Osteocyte (in vitro differentiated cells): Measurements from ENCODE around the gene NRG2. TPM values are rescaled to one million over a fixed set of nuclear protein-coding genes. Genes with fewer than 3 reads are reported as not detected.

Experiments used
- DNase-seq: peaks from one replicate; pipeline ENCODE4 v3.0.0; 2021; ENCODE audit warnings: mixed read lengths; ENCODE audit not compliant: unreplicated experiment; ENCODE audit errors: extremely low spot score
- H3K27ac Mint-ChIP-seq: one replicate; pipeline ENCODE4 v1.8.0; 2021; ENCODE audit warnings: mild to moderate bottlenecking, mixed read lengths; ENCODE audit not compliant: unreplicated experiment
- H3K27me3 Mint-ChIP-seq: one replicate; pipeline ENCODE4 v1.8.0; 2021; ENCODE audit warnings: mixed read lengths; ENCODE audit not compliant: unreplicated experiment
- H3K36me3 Mint-ChIP-seq: one replicate; pipeline ENCODE4 v1.8.0; 2021; ENCODE audit warnings: mixed read lengths; ENCODE audit not compliant: unreplicated experiment
- H3K4me1 Mint-ChIP-seq: one replicate; pipeline ENCODE4 v1.8.0; 2021; ENCODE audit warnings: mixed read lengths; ENCODE audit not compliant: unreplicated experiment
- H3K4me3 Mint-ChIP-seq: one replicate; pipeline ENCODE4 v1.8.0; 2021; ENCODE audit warnings: mild to moderate bottlenecking, moderate library complexity, mixed read lengths; ENCODE audit not compliant: unreplicated experiment
- H3K9me3 Mint-ChIP-seq: one replicate; pipeline ENCODE4 v1.8.0; 2021; ENCODE audit warnings: mixed read lengths; ENCODE audit not compliant: unreplicated experiment
- CTCF ChIP-seq: fragments of 200-600 bp; sonication (generic); IDR thresholded peaks from 2 replicates; pipeline ENCODE4 v1.5.0; 2021; ENCODE audit warnings: antibody characterized with exemption, mild to moderate bottlenecking, moderate library complexity
- total RNA-seq: library from RNA; stranded (reverse); gene quantifications from 2 replicates; pipeline ENCODE4 v1.2.1, GENCODE V29; 2021

Gene NRG2
- total RNA-seq, 1 donor from 2014 or later: 0.86 TPM

- H3K9me3 Mint-ChIP-seq: peaks cover 7% of the 10 kb centered on the region
- peak overlapping the region; percentile 63 for H3K4me3 Mint-ChIP-seq
- H3K36me3 Mint-ChIP-seq: peaks cover 4% of the 10 kb centered on the region
- no peak for DNase-seq
- H3K27me3 Mint-ChIP-seq: peaks cover 43% of the 10 kb centered on the region
- H3K27ac Mint-ChIP-seq: peak overlapping the region; percentile 32
- no peak for TF ChIP-seq CTCF
- H3K4me1 Mint-ChIP-seq: peaks cover 36% of the 10 kb centered on the region
Measured at GRCh38 chr5:140038373-140038957, 4.6 kb downstream of the NRG2 start.

DNA sequence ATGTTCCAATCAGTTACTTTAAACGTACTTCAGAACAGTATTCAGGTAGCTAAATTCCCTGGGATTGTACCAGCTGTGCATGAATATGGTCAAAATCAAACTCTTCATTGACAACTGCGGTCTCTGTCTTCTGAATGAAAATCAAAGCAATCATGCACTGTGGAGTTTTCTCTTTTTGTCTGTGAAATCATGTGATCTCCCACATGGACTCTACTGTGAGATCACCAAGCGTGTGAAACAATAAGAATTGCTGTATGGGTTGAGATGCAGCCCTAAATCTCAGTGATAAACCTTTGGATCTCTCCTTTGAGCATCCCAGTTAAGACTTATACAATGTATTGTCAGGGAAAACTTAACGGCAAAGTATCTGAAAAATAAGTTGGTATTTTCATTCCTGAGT lies 6.1 kb downstream of the NRG2 start:
- H3K4me1 Mint-ChIP-seq: peaks cover 32% of the 10 kb centered on the region
- H3K27me3 Mint-ChIP-seq: peaks cover 53% of the 10 kb centered on the region
- no peak for TF ChIP-seq CTCF
- H3K36me3 Mint-ChIP-seq: peaks cover 4% of the 10 kb centered on the region
- no peak overlapping the region for H3K27ac Mint-ChIP-seq
- no peak for DNase-seq
- peaks cover 7% of the 10 kb centered on the region for H3K9me3 Mint-ChIP-seq
- H3K4me3 Mint-ChIP-seq: no peak overlapping the region

- peaks cover 4% of the 10 kb centered on the region for H3K36me3 Mint-ChIP-seq
- peaks cover 59% of the 10 kb centered on the region for H3K27me3 Mint-ChIP-seq
- peaks cover 7% of the 10 kb centered on the region for H3K9me3 Mint-ChIP-seq
- no peak for TF ChIP-seq CTCF
- H3K4me1 Mint-ChIP-seq: peaks cover 21% of the 10 kb centered on the region
- no peak for DNase-seq
- no peak overlapping the region for H3K4me3 Mint-ChIP-seq
- no peak overlapping the region for H3K27ac Mint-ChIP-seq
Measured at GRCh38 chr5:140035881-140036280, 7.2 kb downstream of the NRG2 start.

DNA sequence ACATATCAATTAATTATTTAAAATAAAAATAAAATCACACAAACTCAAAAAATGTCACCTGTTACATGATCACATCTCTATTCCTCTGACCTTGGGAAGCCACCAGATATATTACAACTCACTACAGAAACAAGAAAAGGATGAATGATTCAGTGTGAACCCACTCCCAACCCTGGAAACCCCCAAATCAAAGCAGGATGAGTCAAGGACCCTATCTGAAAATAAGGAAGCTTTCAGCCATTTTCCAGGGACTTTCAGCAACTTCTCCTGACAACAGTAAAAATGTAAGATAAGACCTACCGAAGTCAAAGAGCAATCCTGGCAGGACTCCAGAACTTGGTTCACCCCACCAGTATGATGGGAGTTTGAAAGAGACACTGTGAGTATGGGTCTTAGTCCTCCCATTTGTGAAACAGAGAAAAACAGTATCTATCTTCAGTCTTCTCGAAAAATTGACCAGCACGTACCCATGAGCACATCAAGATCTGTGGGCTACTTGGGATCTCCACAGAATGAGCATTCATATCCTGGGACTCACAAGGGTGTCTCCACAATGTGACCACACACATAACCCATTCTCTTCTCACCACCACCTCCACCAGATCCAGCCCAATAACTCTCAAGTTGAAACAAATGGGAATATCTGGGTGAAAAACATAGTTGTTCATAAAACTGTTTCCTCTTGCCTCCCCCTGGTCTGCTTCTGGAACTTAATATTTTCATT lies 9.9 kb downstream of the NRG2 start:
- Mint-ChIP-seq H3K9me3 (peaks cover 7% of the 10 kb centered on the region), H3K36me3 (peaks cover 4% of the 10 kb centered on the region), H3K27ac (no peak overlapping the region), H3K27me3 (peaks cover 71% of the 10 kb centered on the region), H3K4me3 (no peak overlapping the region), H3K4me1 (peaks cover 2% of the 10 kb centered on the region)
- no peak for DNase-seq
- no peak for TF ChIP-seq CTCF

GRCh38 chr5:140032296-140032695 lies 10.8 kb downstream of the NRG2 start:
- DNase-seq: no peak
- H3K36me3 Mint-ChIP-seq: peaks cover 4% of the 10 kb centered on the region
- no peak for TF ChIP-seq CTCF
- H3K27ac Mint-ChIP-seq: no peak overlapping the region
- peaks cover 74% of the 10 kb centered on the region for H3K27me3 Mint-ChIP-seq
- peaks cover 7% of the 10 kb centered on the region for H3K9me3 Mint-ChIP-seq
- H3K4me1 Mint-ChIP-seq: no peaks in the 10 kb centered on the region
- no peak overlapping the region for H3K4me3 Mint-ChIP-seq
